ENCODE measurements around the gene FNIP1. TPM values are rescaled to one million over a fixed set of nuclear protein-coding genes. Genes with fewer than 3 reads are reported as not detected.

Gene FNIP1
- polyA plus RNA-seq, 1 donor from 2014 or later: 18.1 TPM

DNA sequence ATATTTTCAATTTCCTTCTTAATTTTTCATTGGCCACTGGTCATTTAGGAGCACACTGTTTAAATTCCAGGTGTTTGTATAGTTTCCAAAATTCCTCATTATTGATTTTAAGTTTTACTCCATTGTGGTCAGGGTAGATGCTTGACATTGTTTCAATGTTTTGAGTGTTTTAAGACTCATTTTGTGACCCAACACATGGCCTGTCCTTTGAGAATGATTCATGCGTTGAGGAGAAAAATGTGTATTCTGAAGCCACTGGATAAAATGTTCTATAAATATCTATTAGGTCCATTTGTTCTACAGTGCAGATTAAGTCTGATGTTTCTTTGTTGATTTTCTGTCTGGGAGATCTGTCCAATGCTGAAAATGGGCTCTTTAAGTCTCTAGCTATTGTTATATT, 24.4 kb upstream of the FNIP1 start:
- Histone ChIP-seq H3K4me2 (ENCODE audit: low read length) (no peak overlapping the region), H3K79me2 (replicated peaks; ENCODE audit: insufficient read depth, low read length) (no peaks in the 10 kb centered on the region), H3K27ac (ENCODE audit: low read length) (no peak overlapping the region), H3F3A (ENCODE audit: insufficient read depth, low read length, poor library complexity, severe bottlenecking) (no peaks in the 10 kb centered on the region), H3K9ac (ENCODE audit: low read length) (no peak overlapping the region), H3K27me3 (ENCODE audit: insufficient read depth, low read depth, low read length) (no peaks in the 10 kb centered on the region), H3K9me2 (ENCODE audit: insufficient read depth, low read length) (no peaks in the 10 kb centered on the region), H4K20me1 (ENCODE audit: insufficient read depth) (no peaks in the 10 kb centered on the region), H2AFZ (ENCODE audit: low read depth, low read length) (no peak overlapping the region), H3K36me3 (ENCODE audit: insufficient read depth, low read length) (no peaks in the 10 kb centered on the region), H3K9me3 (ENCODE audit: low read length) (no peaks in the 10 kb centered on the region), H3K4me3 (ENCODE audit: low read length) (no peak overlapping the region)
- TF ChIP-seq REST (IDR thresholded peaks at IDR 0.05; ENCODE audit: borderline replicate concordance) (no peak), SMC3 (conservative IDR thresholded peaks at IDR 0.05; ENCODE audit: poor library complexity) (no peak), EZH2 (IDR thresholded peaks at IDR 0.05; ENCODE audit: borderline replicate concordance, insufficient read depth, low read length, poor library complexity, severe bottlenecking) (no peak), TAF1 (IDR thresholded peaks at IDR 0.05; ENCODE audit: low read depth) (no peak), MXI1 (conservative IDR thresholded peaks at IDR 0.05; ENCODE audit: poor library complexity, severe bottlenecking) (no peak), EP300 (conservative IDR thresholded peaks at IDR 0.05; ENCODE audit: poor library complexity, severe bottlenecking) (no peak), POLR2AphosphoS5 (IDR thresholded peaks at IDR 0.05) (no peak), CTCF (IDR thresholded peaks at IDR 0.05; ENCODE audit: poor library complexity, severe bottlenecking) (no peak), RAD21 (conservative IDR thresholded peaks at IDR 0.05) (no peak)

- no peak for TF ChIP-seq SMC3 (conservative IDR thresholded peaks at IDR 0.05; ENCODE audit: poor library complexity)
- no peak for TF ChIP-seq EZH2 (IDR thresholded peaks at IDR 0.05; ENCODE audit: borderline replicate concordance, insufficient read depth, low read length, poor library complexity, severe bottlenecking)
- no peak for TF ChIP-seq POLR2AphosphoS5 (IDR thresholded peaks at IDR 0.05)
- no peak for TF ChIP-seq RAD21 (conservative IDR thresholded peaks at IDR 0.05)
- TF ChIP-seq TAF1 (IDR thresholded peaks at IDR 0.05; ENCODE audit: low read depth): no peak
- no peak for TF ChIP-seq EP300 (conservative IDR thresholded peaks at IDR 0.05; ENCODE audit: poor library complexity, severe bottlenecking)
- TF ChIP-seq MXI1 (conservative IDR thresholded peaks at IDR 0.05; ENCODE audit: poor library complexity, severe bottlenecking): no peak
- TF ChIP-seq REST (IDR thresholded peaks at IDR 0.05; ENCODE audit: borderline replicate concordance): no peak
- no peak for TF ChIP-seq CTCF (IDR thresholded peaks at IDR 0.05; ENCODE audit: poor library complexity, severe bottlenecking)
These were observed 21.3 kb upstream of the FNIP1 start for GRCh38 chr5:131818001-131818724.

More at GRCh38 chr5:131818001-131818724, 21.3 kb upstream of the FNIP1 start:
- H3K9me2 ChIP-seq (ENCODE audit: insufficient read depth, low read length): no peaks in the 10 kb centered on the region
- no peak overlapping the region for H3K4me3 ChIP-seq (ENCODE audit: low read length)
- H3K79me2 ChIP-seq (replicated peaks; ENCODE audit: insufficient read depth, low read length): no peaks in the 10 kb centered on the region
- H4K20me1 ChIP-seq (ENCODE audit: insufficient read depth): no peaks in the 10 kb centered on the region
- H3K4me2 ChIP-seq (ENCODE audit: low read length): no peak overlapping the region
- H3K9me3 ChIP-seq (ENCODE audit: low read length): no peaks in the 10 kb centered on the region
- no peaks in the 10 kb centered on the region for H3F3A ChIP-seq (ENCODE audit: insufficient read depth, low read length, poor library complexity, severe bottlenecking)
- H3K36me3 ChIP-seq (ENCODE audit: insufficient read depth, low read length): no peaks in the 10 kb centered on the region
- no peak overlapping the region for H3K27ac ChIP-seq (ENCODE audit: low read length)
- H3K27me3 ChIP-seq (ENCODE audit: insufficient read depth, low read depth, low read length): no peaks in the 10 kb centered on the region
- no peak overlapping the region for H3K9ac ChIP-seq (ENCODE audit: low read length)
- no peak overlapping the region for H2AFZ ChIP-seq (ENCODE audit: low read depth, low read length)

Data from neural cell (in vitro differentiated cells).